ENCODE results near the gene FCHSD2.

DNA sequence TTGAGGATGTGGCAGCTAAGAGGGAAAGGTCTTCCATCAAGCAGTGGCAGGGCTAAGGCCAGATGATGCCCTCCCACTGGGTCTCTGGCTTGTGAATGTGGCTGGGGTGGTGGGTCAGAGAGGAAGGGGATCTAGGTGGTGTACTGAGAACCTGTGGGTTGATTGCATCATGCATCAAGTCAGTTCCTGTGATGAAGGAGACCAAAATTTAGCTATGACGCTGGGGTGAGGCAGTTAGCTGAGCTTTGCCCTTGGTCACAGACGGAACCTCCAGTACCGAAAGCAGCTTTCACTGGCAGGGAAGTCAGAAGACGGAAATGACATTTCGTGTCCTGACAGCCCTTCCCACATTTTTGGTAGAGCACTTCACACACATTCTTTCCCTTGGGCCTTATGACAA is 307.2 kb downstream of the FCHSD2 start:
- TF ChIP-seq, protein P1, sequence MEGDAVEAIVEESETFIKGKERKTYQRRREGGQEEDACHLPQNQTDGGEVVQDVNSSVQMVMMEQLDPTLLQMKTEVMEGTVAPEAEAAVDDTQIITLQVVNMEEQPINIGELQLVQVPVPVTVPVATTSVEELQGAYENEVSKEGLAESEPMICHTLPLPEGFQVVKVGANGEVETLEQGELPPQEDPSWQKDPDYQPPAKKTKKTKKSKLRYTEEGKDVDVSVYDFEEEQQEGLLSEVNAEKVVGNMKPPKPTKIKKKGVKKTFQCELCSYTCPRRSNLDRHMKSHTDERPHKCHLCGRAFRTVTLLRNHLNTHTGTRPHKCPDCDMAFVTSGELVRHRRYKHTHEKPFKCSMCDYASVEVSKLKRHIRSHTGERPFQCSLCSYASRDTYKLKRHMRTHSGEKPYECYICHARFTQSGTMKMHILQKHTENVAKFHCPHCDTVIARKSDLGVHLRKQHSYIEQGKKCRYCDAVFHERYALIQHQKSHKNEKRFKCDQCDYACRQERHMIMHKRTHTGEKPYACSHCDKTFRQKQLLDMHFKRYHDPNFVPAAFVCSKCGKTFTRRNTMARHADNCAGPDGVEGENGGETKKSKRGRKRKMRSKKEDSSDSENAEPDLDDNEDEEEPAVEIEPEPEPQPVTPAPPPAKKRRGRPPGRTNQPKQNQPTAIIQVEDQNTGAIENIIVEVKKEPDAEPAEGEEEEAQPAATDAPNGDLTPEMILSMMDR (tag by site-specific recombination; IDR thresholded peaks at IDR 0.05): no peak
- TF ChIP-seq SETDB1 (IDR thresholded peaks at IDR 0.05; ENCODE audit: insufficient read length, low read length) (no peak), SP3 (tag by site-specific recombination; IDR thresholded peaks at IDR 0.05) (no peak), ZBTB17 (tag by site-specific recombination; IDR thresholded peaks at IDR 0.05) (no peak)

Measured in HEK293 (cell line).